ENCODE data around the gene DUOXA1.
"Not testable (repeated sequence)": the region's sequence is repeated elsewhere in the genome, so short reads cannot be mapped to it uniquely, and the experiment has no call there.

The DUOXA1 gene

GRCh38 chr15:45112143-45112590, 17.5 kb downstream of the DUOXA1 start:
- DNase-seq, result no peak

GRCh38 chr15:45111390-45112142, 18.1 kb downstream of the DUOXA1 start:
- peak in 1 of 2 experiments; percentile 28 for DNase-seq

GRCh38 chr15:45110256-45110820, 19.3 kb downstream of the DUOXA1 start:
- DNase-seq, result peak in 1 of 2 experiments; percentile 2

GRCh38 chr15:45107941-45108630, 21.6 kb downstream of the DUOXA1 start:
- no peak for DNase-seq

- DNase-seq, result no peak
Observed at GRCh38 chr15:45106002-45106790, 23.5 kb downstream of the DUOXA1 start.

- DNase-seq, result no peak
Observed at GRCh38 chr15:45105586-45105985, 24.1 kb downstream of the DUOXA1 start.

GRCh38 chr15:45104170-45104569, 25.5 kb downstream of the DUOXA1 start:
- not testable (repeated sequence) for DNase-seq

GRCh38 chr15:45102226-45102625, 27.5 kb downstream of the DUOXA1 start:
- DNase-seq, result no peak

- no peak for DNase-seq
Observed at GRCh38 chr15:45101749-45102148, 27.9 kb downstream of the DUOXA1 start.

- no peak for DNase-seq
Observed at GRCh38 chr15:45100884-45101625, 28.6 kb downstream of the DUOXA1 start.

GRCh38 chr15:45099549-45100165, 30.0 kb downstream of the DUOXA1 start:
- no peak for DNase-seq

GRCh38 chr15:45097466-45097865, 32.2 kb downstream of the DUOXA1 start:
- no peak for DNase-seq

GRCh38 chr15:45095661-45096060, 34.0 kb downstream of the DUOXA1 start:
- no peak for DNase-seq

GRCh38 chr15:45094358-45094730, 35.3 kb downstream of the DUOXA1 start:
- no peak for DNase-seq

- DNase-seq, result no peak
Observed at GRCh38 chr15:45093622-45094357, 35.9 kb downstream of the DUOXA1 start.

GRCh38 chr15:45093013-45093412, 36.7 kb downstream of the DUOXA1 start:
- DNase-seq, result no peak

GRCh38 chr15:45091576-45091975, 38.1 kb downstream of the DUOXA1 start:
- DNase-seq, result no peak

- DNase-seq, result no peak
Observed at GRCh38 chr15:45091161-45091560, 38.5 kb downstream of the DUOXA1 start.

GRCh38 chr15:45089712-45090373, 39.8 kb downstream of the DUOXA1 start:
- no peak for DNase-seq

Measured in NCI-H1930 (cell line).